Measurements from ENCODE around the gene CCNQ. TPM values are rescaled to one million over a fixed set of nuclear protein-coding genes. Genes with fewer than 3 reads are reported as not detected.

The CCNQ gene
- total RNA-seq, 2 donors from 2014 or later, result 16.3 to 24.0 TPM

DNA sequence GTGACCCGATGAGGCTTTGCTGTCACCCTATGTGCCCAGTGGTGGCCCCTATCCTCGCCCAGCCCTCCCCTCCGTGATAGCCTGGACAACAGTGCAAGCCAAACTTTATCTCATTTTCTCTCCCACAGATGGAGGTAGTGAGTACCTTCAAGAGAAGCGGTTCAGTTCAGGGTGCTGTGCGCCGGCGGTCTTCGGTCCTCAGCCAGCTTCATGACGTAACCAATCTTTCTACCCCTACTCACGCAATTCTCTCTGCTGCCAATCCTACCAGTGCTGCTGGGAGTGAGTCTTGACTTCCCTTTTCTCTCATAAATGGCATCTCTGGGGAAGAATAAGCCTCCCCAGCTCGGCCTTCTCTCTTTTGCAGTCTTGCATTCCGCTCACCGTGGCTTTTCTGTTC lies 29.5 kb downstream of the CCNQ start:
- Histone ChIP-seq H3K27me3 (no peaks in the 10 kb centered on the region), H3K9me3 (no peaks in the 10 kb centered on the region), H3K4me3 (no peak overlapping the region), H3K4me1 (no peaks in the 10 kb centered on the region), H3K27ac (no peak overlapping the region), H3K36me3 (no peaks in the 10 kb centered on the region), H3K9ac (ENCODE audit: low read depth in 2 of 2, low read length in 2 of 2) (no peak overlapping the region)
- DNase-seq, result no peak
- TF ChIP-seq, protein P1, sequence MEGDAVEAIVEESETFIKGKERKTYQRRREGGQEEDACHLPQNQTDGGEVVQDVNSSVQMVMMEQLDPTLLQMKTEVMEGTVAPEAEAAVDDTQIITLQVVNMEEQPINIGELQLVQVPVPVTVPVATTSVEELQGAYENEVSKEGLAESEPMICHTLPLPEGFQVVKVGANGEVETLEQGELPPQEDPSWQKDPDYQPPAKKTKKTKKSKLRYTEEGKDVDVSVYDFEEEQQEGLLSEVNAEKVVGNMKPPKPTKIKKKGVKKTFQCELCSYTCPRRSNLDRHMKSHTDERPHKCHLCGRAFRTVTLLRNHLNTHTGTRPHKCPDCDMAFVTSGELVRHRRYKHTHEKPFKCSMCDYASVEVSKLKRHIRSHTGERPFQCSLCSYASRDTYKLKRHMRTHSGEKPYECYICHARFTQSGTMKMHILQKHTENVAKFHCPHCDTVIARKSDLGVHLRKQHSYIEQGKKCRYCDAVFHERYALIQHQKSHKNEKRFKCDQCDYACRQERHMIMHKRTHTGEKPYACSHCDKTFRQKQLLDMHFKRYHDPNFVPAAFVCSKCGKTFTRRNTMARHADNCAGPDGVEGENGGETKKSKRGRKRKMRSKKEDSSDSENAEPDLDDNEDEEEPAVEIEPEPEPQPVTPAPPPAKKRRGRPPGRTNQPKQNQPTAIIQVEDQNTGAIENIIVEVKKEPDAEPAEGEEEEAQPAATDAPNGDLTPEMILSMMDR (IDR thresholded peaks at IDR 0.05), result no peak
- intact Hi-C loops (cut with DNase I), result no loop called here

DNA sequence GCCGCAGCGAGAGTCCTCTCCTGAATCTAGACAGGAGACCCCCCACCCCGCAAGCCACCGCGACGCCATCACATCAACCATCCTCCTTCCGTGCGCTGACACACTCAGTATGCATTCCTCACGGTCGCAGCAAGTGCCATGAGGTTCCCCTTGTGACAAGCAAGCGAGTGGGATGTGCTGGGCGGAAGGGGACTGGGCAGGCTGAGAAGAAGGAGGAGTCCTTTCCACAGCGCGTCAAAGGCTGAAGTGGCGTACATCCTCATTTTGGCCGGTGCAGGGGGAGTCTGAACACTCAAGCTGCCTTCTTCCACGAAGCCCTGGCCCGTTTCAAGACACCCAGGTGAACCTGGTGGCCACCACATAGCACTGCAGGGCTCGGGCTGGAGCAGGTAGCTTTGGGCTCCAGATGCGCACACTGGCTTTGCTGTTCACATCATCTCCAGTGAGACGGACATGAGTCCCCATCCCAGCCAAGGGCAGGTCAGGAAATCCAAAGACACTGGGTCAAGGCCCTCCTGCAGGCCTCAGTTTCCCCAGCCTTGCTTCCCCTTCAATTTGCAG lies 30.4 kb downstream of the CCNQ start:
- no peak overlapping the region for H3K9ac ChIP-seq (ENCODE audit: low read depth in 2 of 2, low read length in 2 of 2)
- no peak overlapping the region for H3K27ac ChIP-seq
- no peaks in the 10 kb centered on the region for H3K36me3 ChIP-seq
- no peak for DNase-seq
- no peak overlapping the region for H3K4me3 ChIP-seq
- H3K9me3 ChIP-seq, result no peaks in the 10 kb centered on the region
- H3K4me1 ChIP-seq, result no peaks in the 10 kb centered on the region
- intact Hi-C loops (cut with DNase I), result no loop called here
- TF ChIP-seq, protein P1 (IDR thresholded peaks at IDR 0.05), result no peak
- H3K27me3 ChIP-seq, result no peaks in the 10 kb centered on the region

DNA sequence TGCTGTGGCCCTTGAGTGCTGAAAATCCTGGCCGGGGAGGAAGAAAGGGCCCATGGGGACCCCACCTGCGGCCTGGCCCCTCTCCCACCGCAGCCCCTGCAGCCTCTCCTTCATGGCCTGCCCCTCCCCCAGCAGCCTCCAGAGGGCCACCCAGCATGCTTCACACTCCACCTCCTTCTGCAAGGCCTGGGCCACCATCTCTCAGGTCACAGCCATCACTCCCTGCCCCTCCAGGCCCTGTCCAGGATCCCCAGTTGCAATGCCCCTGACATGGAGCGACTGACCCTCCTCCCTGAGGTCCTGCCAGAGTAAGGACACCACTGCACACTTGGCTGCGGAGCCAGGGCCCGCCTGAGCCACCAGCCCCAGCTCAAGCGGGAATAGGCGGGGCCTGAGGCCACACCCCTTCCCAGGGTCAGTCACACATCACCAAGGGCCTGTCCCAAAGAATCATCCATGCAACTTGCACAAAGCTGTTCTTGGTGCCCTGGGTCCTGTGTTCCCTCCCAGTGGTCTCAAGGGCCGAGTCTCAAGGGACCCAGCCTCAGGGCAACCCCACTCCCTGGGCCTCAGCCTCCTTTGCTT lies 32.9 kb downstream of the CCNQ start:
- TF ChIP-seq, protein P1 (IDR thresholded peaks at IDR 0.05), result no peak
- Histone ChIP-seq H3K27ac (no peak overlapping the region), H3K9me3 (no peaks in the 10 kb centered on the region), H3K4me3 (no peak overlapping the region), H3K36me3 (no peaks in the 10 kb centered on the region), H3K9ac (ENCODE audit: low read depth in 2 of 2, low read length in 2 of 2) (no peak overlapping the region), H3K27me3 (no peaks in the 10 kb centered on the region), H3K4me1 (no peaks in the 10 kb centered on the region)
- intact Hi-C loops (cut with DNase I), result no loop called here
- DNase-seq, result no peak

DNA sequence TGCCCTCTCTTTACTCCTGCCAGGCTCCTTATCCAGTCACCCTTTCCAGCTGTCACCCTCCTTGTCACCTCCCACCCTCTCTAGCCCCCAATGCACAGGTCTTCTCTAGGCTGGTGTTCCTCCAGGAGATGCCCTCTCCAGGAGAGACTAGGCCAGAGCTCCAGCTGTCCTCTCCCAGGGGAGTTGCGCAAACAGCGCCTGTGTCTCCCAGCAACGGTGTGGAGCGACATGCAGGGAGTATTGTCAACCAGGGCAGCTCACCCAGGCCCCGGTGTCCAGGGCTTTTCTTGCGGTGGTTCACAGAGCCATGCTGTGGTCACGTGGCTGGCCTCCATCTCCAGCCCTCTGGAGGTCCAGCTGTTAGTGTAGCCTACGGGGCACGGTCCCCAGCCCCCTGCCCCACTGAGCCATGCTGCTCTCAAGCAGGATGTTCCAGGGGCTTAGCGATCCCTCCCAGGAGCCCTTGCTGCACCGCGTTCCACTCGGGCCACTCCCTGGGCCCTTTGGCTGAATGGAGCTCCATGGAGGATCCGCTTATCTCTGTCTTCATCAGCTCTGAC lies 34.8 kb downstream of the CCNQ start:
- TF ChIP-seq, protein P1 (IDR thresholded peaks at IDR 0.05), result no peak
- Histone ChIP-seq H3K4me3 (no peak overlapping the region), H3K4me1 (no peaks in the 10 kb centered on the region), H3K9me3 (no peaks in the 10 kb centered on the region), H3K9ac (ENCODE audit: low read depth in 2 of 2, low read length in 2 of 2) (no peak overlapping the region), H3K27ac (no peak overlapping the region), H3K36me3 (no peaks in the 10 kb centered on the region), H3K27me3 (no peaks in the 10 kb centered on the region)
- no peak for DNase-seq
- intact Hi-C loops (cut with DNase I), result no loop called here

DNA sequence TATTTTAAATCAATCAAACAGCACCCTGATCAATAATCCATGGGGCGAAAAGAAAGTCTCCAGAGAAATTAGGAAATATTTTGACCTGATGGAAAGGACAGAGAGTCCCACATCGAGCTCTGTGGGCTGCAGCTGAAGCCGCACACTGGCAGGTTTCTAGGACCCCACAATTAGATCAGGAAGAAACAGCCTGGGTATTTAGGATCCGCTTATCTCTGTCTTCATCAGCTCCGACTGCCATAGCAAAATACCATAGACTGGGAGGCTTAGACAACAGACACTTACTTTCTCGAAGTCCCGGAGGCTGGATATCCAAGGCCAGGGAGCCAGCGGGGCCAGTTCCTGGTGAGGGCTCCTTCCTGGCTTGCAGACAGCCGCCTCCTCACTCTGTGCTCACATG lies 36.4 kb downstream of the CCNQ start:
- intact Hi-C loops (cut with DNase I), result no loop called here

More for the DNA sequence above, 36.4 kb downstream of the CCNQ start:
- TF ChIP-seq, protein P1 (IDR thresholded peaks at IDR 0.05), result no peak
- no peak overlapping the region for H3K4me3 ChIP-seq
- H3K36me3 ChIP-seq, result no peaks in the 10 kb centered on the region
- no peak overlapping the region for H3K9ac ChIP-seq (ENCODE audit: low read depth in 2 of 2, low read length in 2 of 2)
- H3K27me3 ChIP-seq, result no peaks in the 10 kb centered on the region
- no peak overlapping the region for H3K27ac ChIP-seq
- H3K4me1 ChIP-seq, result no peaks in the 10 kb centered on the region
- H3K9me3 ChIP-seq, result no peaks in the 10 kb centered on the region
- DNase-seq, result no peak

Data from colonic mucosa (tissue), 4 donors.